Hematopoietic multipotent progenitor cell treated with erythropoietin and hydrocortisone succinate and interleukin-3 and kit ligand, for 4 days (in vitro differentiated cells): Measurements from ENCODE around the gene DBF4.
"Not testable (repeated sequence)": the region's sequence is repeated elsewhere in the genome, so short reads cannot be mapped to it uniquely, and the experiment has no call there.

Source experiments
- DNase-seq: peaks from one replicate; pipeline ENCODE4 v3.0.0-alpha.2; 2015

DBF4 gene

DNA sequence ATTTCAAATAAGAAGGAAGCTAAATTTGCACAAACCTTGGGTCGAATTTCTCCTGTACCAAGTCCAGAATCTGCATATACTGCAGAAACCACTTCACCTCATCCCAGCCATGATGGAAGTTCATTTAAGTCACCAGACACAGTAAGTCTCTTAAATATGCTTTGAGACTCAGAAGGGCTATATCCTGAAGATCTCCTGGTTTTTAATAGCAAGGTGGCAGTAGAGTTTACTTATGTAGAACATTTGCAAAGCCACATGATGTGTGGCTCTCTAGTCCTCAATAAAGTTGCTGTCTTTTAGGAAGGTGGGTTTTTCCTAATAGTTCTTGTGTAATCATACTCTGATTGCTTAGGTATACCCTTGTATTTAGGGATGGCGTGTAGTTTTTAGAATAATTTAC, 8.7 kb downstream of the DBF4 start:
- peak; percentile 10 for DNase-seq

DNA sequence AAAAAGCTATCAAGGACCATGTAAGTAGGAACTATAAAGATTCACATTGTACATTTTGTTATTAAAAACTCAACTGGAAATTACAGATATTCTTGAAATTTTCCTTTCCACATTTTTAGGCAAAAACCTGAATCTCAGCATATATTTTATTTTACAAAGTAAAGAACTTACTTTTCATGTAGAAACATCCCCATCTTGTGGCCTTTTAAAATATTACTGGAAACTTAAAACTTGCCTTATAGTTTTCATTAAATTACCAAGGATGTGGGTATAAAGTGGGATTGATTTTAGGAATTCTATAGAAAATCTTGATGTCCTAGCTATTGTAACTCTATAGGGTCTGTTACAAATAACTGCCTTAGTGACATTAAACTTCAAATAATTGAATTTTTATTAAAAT, 10.6 kb downstream of the DBF4 start:
- peak; percentile 75 for DNase-seq

DNA sequence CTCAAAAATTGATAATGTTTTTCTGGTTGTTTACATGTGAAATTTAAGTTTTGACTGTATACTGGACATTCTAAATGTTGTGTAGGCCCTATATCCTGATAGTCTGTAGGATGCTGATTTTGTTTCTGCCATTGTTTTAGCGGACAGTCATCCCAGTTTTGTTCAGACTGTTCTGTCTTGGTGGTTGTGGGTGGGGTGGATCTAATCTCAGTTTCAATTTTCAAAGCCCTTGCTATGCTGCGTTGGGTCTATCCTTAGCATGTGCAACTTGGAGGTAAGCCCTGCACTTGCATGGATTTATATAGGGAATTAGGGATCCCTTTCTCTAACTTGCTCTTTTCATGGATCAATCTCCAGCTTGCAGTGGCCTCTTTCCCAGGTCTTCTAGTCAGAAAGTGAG, 19.1 kb downstream of the DBF4 start:
- no peak for DNase-seq

DNA sequence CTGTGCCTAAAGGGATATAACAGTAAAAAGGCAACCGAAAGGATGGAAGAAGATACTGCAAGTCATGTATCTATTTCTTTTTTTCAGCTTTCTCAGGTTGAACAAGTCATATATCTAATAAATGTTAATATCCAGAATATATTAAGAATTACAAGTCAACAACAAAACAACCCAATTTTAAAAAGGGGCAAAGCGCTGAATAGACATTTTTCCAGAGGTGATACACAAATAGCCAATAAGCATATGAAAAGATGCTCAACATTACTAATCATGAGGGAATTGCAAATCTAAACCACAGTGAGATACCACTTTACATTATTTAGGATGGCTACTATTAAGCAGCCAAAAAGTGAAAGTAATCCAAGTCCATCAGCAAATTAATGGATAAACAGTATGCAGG, 23.0 kb downstream of the DBF4 start:
- DNase-seq: no peak

DNA sequence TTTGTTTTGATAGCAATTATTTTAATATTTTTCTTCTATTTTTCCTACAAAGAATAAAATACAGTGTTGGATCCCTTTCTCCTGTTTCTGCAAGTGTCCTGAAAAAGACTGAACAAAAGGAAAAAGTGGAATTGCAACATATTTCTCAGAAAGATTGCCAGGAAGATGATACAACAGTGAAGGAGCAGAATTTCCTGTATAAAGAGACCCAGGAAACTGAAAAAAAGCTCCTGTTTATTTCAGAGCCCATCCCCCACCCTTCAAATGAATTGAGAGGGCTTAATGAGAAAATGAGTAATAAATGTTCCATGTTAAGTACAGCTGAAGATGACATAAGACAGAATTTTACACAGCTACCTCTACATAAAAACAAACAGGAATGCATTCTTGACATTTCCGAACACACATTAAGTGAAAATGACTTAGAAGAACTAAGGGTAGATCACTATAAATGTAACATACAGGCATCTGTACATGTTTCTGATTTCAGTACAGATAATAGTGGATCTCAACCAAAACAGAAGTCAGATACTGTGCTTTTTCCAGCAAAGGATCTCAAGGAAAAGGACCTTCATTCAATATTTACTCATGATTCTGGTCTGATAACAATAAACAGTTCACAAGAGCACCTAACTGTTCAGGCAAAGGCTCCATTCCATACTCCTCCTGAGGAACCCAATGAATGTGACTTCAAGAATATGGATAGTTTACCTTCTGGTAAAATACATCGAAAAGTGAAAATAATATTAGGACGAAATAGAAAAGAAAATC, 31.0 kb downstream of the DBF4 start:
- DNase-seq: not testable (repeated sequence)

DNA sequence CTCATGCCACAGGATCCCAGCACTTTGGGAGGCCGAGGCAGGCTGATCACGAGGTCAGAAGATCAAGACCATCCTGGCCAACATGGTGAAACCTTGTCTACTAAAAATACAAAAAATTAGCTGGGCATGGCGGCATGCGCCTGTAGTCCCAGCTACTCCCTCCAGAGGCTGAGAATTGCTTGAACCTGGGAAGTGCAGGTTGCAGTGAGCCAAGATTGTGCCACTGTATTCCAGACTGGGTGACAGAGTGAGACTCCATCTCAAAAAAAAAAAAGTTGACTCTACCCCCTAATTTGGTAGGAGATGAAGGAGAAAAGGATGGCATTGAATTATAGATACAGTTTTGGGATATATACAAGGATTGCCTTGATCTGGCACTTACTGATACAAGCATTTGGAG, 32.5 kb downstream of the DBF4 start:
- not testable (repeated sequence) for DNase-seq

DNA sequence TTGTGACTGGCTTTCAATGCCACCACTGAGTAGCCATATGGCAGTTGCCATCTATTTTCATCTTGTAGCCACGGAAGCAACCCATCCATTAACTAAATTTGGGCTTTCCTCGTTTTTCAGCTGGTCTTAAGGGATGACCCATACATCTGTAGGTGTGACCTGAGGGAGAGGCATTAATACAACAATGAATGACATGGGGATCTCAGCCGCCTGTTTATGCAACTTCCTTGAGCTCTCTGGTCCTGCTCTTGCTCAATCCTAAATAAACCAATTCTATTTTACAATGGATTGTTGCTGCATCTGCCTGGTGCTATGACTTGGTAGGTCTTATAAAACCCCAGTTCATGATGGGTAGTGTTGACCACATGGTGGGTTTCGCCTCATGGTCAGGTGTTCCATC, 35.8 kb downstream of the DBF4 start:
- DNase-seq: peak; percentile 28

DNA sequence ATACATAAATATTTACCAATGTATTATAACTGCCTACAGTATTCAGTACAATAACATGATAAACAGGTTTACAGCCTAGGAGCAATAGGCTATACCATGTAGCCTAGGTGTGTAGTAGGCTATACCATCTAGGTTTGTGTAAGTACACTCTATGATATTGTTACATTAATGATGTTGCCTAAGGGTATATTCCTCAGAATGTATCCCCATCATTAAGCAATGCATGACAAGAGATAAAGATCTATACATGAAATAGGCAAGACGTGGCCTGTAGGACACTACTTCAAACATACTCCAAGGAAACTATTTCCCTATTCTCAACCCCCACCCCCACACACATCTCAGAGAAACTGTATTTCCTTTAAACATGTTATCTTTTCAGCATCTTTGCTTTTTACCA, 42.4 kb downstream of the DBF4 start:
- DNase-seq: no peak

DNA sequence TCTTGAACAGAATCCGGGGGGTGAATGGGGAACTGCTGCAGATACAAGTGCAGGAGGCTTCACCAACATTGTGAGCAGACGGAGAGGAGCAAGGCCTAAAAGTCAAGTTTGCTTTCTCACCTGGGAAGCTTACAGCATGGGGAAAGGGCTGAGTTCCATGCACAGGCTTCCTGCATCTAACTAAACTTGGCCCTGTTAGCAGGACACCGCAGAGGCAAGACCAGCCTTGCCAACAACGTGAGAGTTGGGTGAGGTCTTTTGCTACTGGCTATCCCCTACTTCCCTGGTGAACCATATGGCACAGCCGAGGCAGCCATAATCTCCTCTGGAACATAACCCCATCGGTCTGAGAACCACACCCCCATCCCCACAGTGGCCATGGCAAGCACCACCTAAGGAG, 43.6 kb downstream of the DBF4 start:
- no peak for DNase-seq

DNA sequence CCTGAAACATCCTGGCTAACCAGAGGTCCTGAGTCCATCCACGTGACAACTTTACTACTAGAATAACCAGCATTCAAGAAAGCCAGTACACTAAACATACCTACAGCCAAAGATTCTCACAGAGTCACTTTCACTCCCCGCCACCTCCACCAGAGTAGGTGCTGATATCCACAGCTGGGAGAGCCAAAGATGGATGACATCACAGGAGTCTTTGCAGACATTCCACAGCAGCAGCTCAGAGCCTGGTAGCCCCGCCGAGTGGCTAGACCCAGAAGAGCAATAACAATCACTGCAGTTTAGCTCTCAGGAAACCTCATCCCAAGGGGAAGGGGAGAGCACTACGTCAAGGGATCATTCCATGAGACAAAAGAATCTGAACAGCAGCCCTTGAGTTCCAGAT, 44.3 kb downstream of the DBF4 start:
- DNase-seq: no peak

DNA sequence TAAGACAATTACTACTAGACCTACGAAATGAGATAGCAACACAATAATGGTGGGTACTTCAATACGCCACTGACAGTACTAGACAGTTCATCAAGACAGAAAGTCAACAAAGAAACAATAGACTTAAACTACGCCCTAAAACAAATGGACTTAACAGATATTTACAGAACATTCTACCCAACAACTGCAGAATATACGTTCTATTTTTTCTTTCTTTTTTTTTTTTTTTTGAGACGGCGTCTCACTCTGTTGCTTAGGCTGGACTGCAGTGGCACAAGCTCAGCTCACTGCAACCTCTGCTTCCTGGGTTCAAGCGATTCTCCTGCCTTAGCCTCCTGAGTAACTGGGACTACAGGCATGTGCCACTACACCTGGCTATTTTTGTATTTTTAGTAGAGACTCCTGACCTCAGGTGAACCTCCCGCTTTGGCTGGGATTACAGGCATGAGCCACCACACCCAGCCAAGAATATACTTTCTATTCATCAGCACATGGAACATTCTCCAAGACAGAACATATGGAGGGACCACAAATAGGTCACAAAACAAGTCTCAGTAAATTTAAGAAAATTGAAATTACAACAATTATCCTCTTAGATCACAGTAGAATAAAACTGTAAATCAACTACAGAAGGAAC, 46.6 kb downstream of the DBF4 start:
- DNase-seq: not testable (repeated sequence)

DNA sequence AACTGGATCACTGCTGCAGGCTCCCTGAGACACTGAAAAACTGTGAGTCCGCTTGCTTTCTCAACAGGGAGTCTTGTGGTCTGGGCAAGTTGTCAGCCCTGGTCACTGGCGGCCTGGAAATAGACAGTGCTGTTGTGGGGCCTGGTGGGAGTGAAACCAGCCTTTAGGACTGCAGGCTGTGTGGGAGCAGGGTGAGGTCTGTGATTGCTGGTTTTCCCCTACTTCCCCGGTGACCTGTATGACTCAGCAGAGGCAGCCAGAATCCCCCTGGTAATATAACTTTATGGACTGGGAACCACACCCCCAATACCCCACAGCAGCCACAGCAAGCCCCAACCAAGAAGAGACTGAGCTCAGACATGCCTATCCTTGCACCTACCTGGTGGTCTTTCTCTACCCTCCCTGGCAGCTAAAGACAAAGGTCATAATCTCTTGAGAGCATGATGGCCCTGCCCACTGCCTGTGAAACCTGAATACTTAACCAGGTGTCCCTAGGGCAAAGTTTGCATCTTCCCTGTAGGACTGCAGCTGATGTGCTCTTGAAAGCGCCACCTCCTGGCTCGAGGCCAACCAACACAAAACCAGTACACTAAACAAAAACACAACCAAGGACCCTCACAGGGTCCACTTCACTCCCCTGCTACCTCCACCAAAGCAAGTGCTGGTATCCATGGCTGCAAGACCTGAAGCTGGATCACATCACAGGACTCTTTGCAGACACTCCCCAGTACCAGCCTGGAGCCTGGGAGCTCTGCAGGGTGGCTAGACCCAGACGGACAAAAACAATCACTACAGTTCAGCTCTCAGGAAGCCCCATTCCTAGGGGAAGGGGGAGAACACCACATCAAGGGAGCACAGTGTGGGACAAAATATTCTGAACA, 50.5 kb downstream of the DBF4 start:
- peak; percentile 17 for DNase-seq

DNA sequence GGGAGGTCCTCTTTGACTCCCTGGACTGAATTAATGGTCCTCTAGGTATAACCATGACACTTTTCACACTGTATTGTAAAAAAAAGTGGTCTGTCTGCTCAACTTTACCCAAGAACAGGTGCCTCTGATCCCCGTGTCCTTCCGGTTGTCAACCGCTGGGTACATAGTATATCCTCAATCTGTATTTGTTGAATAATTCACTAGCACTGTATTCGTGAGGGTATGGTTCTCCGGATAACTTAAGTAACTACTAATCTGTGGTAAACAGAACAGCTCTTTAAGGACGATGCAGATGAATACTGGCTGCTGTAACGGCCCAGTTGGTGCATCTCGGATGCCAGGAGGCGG, 57.3 kb downstream of the DBF4 start:
- no peak for DNase-seq

DNA sequence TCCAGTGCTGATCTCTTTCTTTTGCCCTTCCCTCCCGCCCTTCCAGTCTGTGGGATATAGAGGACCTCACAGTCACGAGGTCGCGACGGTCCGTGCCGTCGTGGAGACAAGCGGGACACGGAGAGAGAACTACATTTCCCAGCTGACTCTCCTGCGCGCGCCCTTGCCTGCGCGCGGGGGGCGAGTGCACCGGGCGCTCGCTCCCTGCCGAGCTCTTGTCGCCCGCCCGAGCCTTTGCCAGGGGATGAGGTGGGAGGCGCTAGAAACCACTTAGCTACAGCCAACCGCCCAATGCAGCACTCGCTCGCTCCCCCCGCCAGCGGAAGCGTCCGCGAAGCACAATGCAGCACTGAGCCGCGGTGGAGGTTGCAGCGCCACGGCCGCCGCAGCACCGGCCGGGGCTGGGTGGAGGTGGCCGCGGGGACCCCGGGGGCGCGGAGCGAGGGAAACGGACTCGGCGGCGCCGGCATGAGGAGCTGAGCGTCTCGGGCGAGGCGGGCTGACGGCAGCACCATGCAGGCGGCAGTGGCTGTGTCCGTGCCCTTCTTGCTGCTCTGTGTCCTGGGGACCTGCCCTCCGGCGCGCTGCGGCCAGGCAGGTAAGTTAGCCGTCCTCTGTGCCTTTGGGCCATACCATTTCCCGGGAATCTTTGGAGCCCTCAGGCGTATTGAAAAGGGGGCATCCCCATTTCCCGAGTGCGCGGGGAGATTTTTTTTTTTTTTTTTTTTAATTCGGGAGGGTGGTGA, 57.8 kb downstream of the DBF4 start, which contains the start of gene ADAM22:
Gene ADAM22, plus strand, starts transcription at position 299 of the 746 bp plus-strand sequence. Its CDS starts 215 bp downstream, at position 514.
- DNase-seq: peak; percentile 98

DNA sequence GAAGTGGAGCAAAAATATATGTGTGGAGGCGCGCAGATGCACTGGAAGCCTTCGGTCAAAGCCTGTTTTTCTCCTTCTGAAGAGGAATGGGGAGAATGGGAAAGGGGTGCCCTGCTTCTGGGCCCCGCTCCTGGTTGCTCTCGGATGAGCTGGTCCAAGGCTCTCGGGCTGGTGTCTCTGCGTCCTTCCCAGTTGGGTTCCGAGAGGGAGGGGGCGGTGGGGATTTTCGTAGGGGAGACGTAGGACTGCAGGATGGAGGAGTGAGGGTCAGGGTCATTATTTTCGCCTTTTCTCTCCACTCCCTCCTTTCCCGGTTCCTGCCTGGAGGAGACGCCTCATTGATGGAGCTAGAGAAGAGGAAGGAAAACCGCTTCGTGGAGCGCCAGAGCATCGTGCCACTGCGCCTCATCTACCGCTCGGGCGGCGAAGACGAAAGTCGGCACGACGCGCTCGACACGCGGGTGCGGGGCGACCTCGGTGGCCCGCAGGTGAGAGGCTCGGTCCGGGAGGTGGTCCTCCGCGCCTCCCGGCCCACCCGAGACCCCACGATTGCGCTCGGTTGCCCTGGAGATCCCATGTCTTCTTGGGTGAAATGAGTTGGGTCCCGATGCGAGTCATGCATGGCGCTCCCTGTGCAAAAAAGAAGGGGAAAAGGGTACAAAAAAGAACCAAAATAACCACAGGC, 58.5 kb downstream of the DBF4 start:
- peak; percentile 55 for DNase-seq

DNA sequence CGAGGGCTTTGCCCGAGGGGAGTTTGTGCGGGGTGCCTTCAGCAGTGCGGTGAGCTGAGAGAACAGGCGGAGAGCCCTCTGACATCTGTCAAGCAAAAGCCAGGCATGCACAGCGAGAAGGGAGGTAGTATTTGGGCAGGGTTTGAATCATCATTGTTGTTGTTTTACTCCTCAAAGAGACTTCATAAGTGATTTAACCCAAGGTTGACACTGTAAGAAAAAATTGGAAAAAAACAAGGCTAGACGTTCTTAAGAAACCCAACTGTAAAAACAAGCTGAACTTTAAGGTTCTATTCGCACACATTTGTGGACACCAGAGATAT, 59.1 kb downstream of the DBF4 start:
- no peak for DNase-seq

DNA sequence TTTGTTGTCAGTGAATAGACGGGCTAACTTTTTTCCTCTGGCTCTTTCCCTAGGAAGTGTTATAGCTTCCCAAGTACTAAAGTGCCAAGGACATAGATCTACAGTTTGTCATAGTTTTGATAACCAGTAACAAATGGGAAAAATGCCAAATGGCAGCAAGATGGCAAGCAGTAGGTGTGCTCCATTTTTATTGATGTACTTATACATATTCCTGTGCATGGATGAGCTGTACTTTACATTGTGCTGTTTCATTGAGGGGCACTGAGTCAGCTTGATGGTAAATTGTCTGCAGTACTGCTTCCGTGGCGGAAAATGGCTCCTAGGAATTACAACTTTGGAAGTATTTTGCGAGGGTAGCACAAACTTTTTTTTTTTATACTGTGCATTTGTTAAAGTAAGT, 64.8 kb downstream of the DBF4 start:
- DNase-seq: no peak

DNA sequence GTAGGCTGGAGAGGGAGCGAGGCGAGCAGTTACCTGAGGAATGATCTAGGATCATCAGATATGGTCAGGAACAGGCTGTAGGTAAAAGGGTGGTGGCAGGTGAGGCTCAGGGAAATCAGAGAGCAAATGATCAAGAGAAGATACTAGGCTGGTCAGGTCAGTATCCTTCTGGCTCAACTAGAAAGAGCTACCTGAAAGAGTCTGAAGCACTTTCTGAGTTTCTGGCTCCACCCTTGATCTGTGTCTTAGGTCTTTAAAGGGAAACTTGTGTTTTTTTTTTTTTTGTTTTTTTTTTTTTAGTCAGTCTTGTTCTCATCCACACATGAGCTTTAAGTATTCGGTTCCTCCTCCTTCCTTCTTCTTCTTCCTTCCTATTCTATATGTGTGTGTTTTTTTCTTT, 68.3 kb downstream of the DBF4 start:
- no peak for DNase-seq

DNA sequence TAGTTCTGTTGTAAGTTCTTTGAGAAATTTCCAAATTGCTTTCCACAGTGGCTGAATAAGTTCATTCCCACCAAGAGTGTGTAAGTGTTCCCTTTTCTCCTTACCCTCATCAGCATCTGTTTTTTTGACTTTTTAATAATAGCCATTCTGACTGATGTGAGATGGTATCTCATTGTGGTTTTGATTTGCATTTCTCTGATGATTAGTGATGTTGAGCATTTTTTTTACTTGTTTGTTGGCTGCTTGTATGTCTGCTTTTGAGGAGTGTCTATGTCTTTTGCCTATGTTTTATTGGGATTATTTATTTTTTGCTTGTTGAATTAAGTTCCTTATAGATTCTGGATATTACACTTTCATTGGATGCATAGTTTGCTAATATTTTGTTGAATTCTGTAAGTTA, 69.6 kb downstream of the DBF4 start:
- not testable (repeated sequence) for DNase-seq

DNA sequence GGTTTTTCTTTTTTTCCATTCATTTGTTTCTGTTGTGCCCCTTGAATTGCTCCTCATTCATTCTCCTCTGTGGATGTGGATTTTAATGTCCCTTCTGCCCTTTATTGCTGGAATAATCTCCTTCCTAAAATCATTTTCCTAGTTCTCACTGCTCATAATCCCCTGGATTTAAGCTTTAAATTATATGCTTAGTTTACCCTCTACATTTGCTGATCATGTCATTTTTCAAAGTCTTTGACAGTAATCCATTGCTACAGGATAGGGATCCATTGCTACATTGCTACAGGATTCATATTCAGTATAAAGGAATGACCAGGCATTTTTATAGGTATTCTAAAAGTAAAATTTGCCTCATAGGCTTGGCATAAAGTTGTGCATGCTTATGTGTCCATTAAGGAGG, 72.1 kb downstream of the DBF4 start:
- DNase-seq: no peak
